ENCODE data around the gene WNT4. TPM values are rescaled to one million over a fixed set of nuclear protein-coding genes. Genes with fewer than 3 reads are reported as not detected.

WNT4 gene
- total RNA-seq, 1 experiment from 2014 or later = not detected

DNA sequence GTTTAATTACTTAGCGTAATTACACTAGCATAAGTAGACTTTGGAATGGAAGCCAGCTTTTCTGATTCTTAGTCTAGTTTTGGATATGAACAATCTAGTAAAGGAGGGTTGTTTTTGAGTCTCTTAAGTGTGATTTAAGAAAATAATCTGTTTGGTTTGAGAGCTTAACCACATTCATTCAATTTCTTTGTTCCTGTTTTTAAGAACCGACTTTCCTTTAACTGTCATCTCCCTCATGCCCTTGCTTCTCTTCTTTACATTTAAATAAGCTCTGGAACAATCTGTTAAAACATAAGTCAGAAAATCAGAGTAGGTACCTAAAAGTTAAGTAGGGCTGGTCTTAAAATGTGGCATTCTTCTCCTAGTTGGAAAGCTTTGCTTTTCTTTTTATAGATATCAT lies 62.7 kb downstream of the WNT4 start:
- no peak for DNase-seq (ENCODE audit: low read depth in 1 of 2, low spot score in 2 of 2)
- no peaks in the 10 kb centered on the region for H3K27me3 ChIP-seq (replicated peaks)
- no peak overlapping the region for H3K4me3 ChIP-seq
- H3K9me3 ChIP-seq (replicated peaks) = no peaks in the 10 kb centered on the region
- no peak overlapping the region for H3K27ac ChIP-seq
- peaks cover 83% of the 10 kb centered on the region for H3K36me3 ChIP-seq
- H3K4me1 ChIP-seq (replicated peaks) = 0 out of 2 replicates have a peak, but pooled peaks cover 6% of the 10 kb centered on the region

DNA sequence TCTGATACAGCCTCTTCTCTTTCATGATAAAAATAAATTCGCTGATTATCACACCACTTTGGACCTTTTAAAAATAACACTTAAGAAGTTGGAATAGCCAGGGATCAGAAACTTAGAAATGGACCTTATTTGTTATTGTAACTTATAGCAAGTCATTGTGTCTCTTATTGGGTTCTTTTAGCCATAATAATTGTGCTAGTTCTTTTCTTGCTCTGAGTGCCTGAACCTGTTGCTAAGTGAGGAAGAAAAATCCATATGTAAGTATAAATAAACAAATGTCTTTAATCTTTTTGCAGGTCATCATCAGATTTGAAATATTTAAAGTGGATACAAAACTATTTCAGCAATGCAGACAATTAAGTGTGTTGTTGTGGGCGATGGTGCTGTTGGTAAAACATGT lies 64.8 kb downstream of the WNT4 start:
- Histone ChIP-seq H3K27me3 (replicated peaks) (no peaks in the 10 kb centered on the region), H3K27ac (no peak overlapping the region), H3K4me3 (no peak overlapping the region), H3K9me3 (replicated peaks) (no peaks in the 10 kb centered on the region), H3K36me3 (peaks cover 86% of the 10 kb centered on the region), H3K4me1 (replicated peaks) (0 out of 2 replicates have a peak, but pooled peaks cover 6% of the 10 kb centered on the region)
- DNase-seq (ENCODE audit: low read depth in 1 of 2, low spot score in 2 of 2) = no peak

DNA sequence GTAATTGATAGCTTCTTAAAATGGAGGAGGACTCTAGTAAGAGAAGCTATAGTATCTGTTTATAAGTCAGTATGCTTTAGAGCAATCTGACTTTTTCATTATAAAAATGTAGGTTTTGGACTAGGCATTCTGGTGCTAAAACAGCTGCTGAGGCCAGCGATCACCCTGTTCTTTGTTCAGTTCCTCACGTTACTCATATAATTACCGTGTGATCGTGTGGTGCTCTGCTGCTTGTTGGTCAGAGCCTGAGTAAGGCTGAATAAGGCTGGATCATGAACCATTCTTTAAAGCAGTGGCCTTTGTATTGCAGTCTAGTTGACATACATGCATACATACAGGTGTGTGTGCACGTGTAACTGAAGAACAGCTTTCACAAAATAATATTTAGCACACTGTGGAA lies 65.2 kb downstream of the WNT4 start:
- peaks cover 82% of the 10 kb centered on the region for H3K36me3 ChIP-seq
- no peak for DNase-seq (ENCODE audit: low read depth in 1 of 2, low spot score in 2 of 2)
- no peaks in the 10 kb centered on the region for H3K9me3 ChIP-seq (replicated peaks)
- 0 out of 2 replicates have a peak, but pooled peaks cover 6% of the 10 kb centered on the region for H3K4me1 ChIP-seq (replicated peaks)
- H3K27ac ChIP-seq = no peak overlapping the region
- H3K4me3 ChIP-seq = no peak overlapping the region
- no peaks in the 10 kb centered on the region for H3K27me3 ChIP-seq (replicated peaks)

DNA sequence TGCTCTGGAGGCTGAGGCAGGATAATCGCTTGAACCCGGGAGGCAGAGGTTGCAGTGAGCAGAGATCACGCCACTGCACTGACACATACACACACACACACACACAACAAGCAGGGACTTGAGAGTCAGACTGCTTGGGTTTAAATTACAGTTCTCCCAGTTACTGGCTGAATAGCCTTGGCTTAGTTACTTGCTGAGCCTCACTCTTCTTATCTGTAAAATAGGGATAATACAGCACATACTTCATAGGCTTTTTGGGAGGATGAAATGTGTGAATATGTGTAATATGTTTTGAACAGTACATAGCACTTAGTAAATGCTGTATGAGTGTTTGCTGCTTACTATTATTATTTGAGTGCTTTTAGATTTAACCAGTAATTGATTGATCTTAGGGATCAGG lies 66.6 kb downstream of the WNT4 start:
- Histone ChIP-seq H3K9me3 (replicated peaks) (no peaks in the 10 kb centered on the region), H3K4me3 (no peak overlapping the region), H3K36me3 (peaks cover 76% of the 10 kb centered on the region), H3K27ac (no peak overlapping the region), H3K27me3 (replicated peaks) (no peaks in the 10 kb centered on the region), H3K4me1 (replicated peaks) (0 out of 2 replicates have a peak, but pooled peaks cover 6% of the 10 kb centered on the region)
- DNase-seq (ENCODE audit: low read depth in 1 of 2, low spot score in 2 of 2) = no peak

DNA sequence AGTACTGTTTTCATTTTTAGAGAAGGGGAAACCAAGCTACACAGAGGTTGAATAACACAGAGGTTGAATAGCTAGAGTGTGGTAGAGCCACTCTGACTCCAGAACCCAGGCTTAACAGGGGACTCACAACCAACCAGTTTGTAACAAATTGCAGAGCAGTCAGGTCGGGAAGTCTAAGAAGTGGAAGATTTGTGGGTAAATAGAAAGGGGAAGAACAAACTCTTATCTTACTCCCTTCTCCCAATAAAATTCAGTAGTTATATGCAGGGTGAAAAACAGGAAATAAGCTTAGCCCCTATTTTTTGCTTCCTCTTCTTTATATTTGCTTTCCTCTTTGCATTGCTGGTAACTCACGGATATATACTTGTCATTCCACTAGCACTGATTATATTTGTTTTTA lies 67.2 kb downstream of the WNT4 start:
- Histone ChIP-seq H3K36me3 (peaks cover 73% of the 10 kb centered on the region), H3K4me1 (replicated peaks) (0 out of 2 replicates have a peak, but pooled peaks cover 6% of the 10 kb centered on the region), H3K27me3 (replicated peaks) (no peaks in the 10 kb centered on the region), H3K4me3 (no peak overlapping the region), H3K9me3 (replicated peaks) (no peaks in the 10 kb centered on the region), H3K27ac (no peak overlapping the region)
- DNase-seq (ENCODE audit: low read depth in 1 of 2, low spot score in 2 of 2) = no peak

DNA sequence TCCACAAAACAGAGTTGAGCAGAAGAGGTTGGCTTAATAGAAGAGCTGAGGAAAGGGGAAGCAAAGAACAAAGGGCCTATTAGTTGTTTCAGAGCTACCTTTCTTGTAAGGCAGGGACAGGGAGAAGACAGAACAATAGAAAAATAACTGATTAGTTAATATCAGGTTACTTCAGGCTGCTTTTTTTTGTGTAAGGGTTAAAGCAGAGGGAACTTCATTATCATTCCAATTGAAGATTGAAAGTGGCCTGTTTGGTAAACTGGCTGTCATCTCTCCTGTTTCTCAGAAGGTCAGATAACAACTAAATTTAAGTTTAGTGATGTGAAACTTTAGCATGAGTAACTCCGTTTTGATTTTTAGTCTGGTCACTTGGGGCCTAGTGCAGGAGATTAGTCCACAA lies 68.1 kb downstream of the WNT4 start:
- H3K4me3 ChIP-seq = no peak overlapping the region
- H3K27me3 ChIP-seq (replicated peaks) = no peaks in the 10 kb centered on the region
- H3K4me1 ChIP-seq (replicated peaks) = 0 out of 2 replicates have a peak, but pooled peaks cover 6% of the 10 kb centered on the region
- H3K27ac ChIP-seq = no peak overlapping the region
- DNase-seq (ENCODE audit: low read depth in 1 of 2, low spot score in 2 of 2) = no peak
- H3K36me3 ChIP-seq = peaks cover 70% of the 10 kb centered on the region
- no peaks in the 10 kb centered on the region for H3K9me3 ChIP-seq (replicated peaks)

DNA sequence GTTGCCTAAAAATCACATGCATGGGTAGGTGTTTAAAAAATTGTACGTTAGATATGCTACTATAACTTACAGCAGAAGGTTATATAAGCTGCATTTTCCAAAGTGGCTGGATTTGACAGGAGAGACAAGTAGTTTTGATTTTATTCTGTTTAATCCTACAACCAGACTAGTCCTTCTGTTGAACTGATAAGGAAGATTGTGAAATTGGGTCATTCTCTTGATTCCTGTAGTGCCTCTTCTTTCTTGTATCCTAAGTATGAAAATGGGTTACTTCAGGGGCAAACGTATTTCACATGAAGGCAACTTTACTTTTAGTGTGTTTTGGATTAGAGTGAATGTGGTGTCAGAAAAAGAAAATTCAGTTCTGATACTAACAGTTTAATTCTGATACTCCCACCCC lies 71.4 kb downstream of the WNT4 start:
- no peak overlapping the region for H3K27ac ChIP-seq
- H3K4me1 ChIP-seq (replicated peaks) = 0 out of 2 replicates have a peak, but pooled peaks cover 6% of the 10 kb centered on the region
- H3K9me3 ChIP-seq (replicated peaks) = no peaks in the 10 kb centered on the region
- no peak for DNase-seq (ENCODE audit: low read depth in 1 of 2, low spot score in 2 of 2)
- peaks cover 67% of the 10 kb centered on the region for H3K36me3 ChIP-seq
- H3K4me3 ChIP-seq = no peak overlapping the region
- no peaks in the 10 kb centered on the region for H3K27me3 ChIP-seq (replicated peaks)

Other genes with a start within 250 kb of the WNT4 start
- gene HSPG2, start 205.8 kb downstream of the WNT4 start, total RNA-seq (2014; rRNA removed; shearing (Covaris generic)) = 45.2 and 62.3 TPM in 2 replicates
- gene CELA3B, start 166.1 kb downstream of the WNT4 start, total RNA-seq (2014; rRNA removed; shearing (Covaris generic)) = not detected in 2 replicates
- gene CELA3A, start 141.4 kb downstream of the WNT4 start, total RNA-seq (2014; rRNA removed; shearing (Covaris generic)) = not detected in 2 replicates
- gene CDC42, start 90.4 kb downstream of the WNT4 start, total RNA-seq (2014; rRNA removed; shearing (Covaris generic)) = 411 and 448 TPM in 2 replicates

All from SJSA1 (cell line).